SU-DHL-6 (cell line): ENCODE results near the gene FURIN.

Source experiments
- H2AFZ ChIP-seq: fragments of 200-600 bp; sonication (generic); 2 replicates; pipeline ENCODE4 v1.6.1; 2014; ENCODE audit warnings: low read depth, mild to moderate bottlenecking, moderate library complexity, mixed read lengths, antibody characterized with exemption, low read length; ENCODE audit not compliant: severe bottlenecking
- H3F3A ChIP-seq: fragments of 200-600 bp; shearing (Covaris generic); 2 replicates; pipeline ENCODE4 v1.6.0; 2016; ENCODE audit warnings: antibody characterized with exemption, mild to moderate bottlenecking; ENCODE audit not compliant: insufficient read depth
- H3K27ac ChIP-seq: fragments of 200-600 bp; sonication (generic); 2 replicates; pipeline ENCODE4 v1.5.1; 2016; ENCODE audit warnings: low read depth, mild to moderate bottlenecking, low read length, moderate library complexity, mixed read lengths
- H3K27me3 ChIP-seq: fragments of 200-600 bp; sonication (generic), shearing (Covaris generic); 2 replicates; pipeline ENCODE4 v1.6.0; 2014; ENCODE audit warnings: mild to moderate bottlenecking, low read length
- H3K36me3 ChIP-seq: fragments of 200-600 bp; sonication (generic); 2 replicates; pipeline ENCODE4 v1.6.1; 2014; ENCODE audit warnings: mild to moderate bottlenecking, low read length, mixed read lengths
- H3K4me2 ChIP-seq: fragments of 300-600, 200-600 bp; shearing (Covaris generic), sonication (generic); 2 replicates; pipeline ENCODE4 v1.6.0; 2014; ENCODE audit warnings: low read length, low read depth, mild to moderate bottlenecking; ENCODE audit not compliant: poor library complexity, severe bottlenecking
- H3K4me3 ChIP-seq: fragments of 200-600 bp; sonication (generic); 2 replicates; pipeline ENCODE4 v1.5.1; 2014; ENCODE audit warnings: antibody characterized with exemption, low read length, mild to moderate bottlenecking, mixed read lengths; ENCODE audit not compliant: insufficient read depth, poor library complexity, severe bottlenecking
- H3K79me2 ChIP-seq: fragments of 200-600 bp; sonication (generic); 2 replicates; pipeline ENCODE4 v1.6.1; 2014; ENCODE audit warnings: mild to moderate bottlenecking, low read length, moderate library complexity; ENCODE audit not compliant: insufficient read depth
- H3K9ac ChIP-seq: fragments of 200-600 bp; sonication (generic); 2 replicates; pipeline ENCODE4 v1.7.0; 2014; ENCODE audit warnings: mild to moderate bottlenecking, low read length
- H3K9me2 ChIP-seq: fragments of 200-600 bp; sonication (generic); replicated peaks from 2 replicates; pipeline ENCODE4 v1.6.1; 2014; ENCODE audit warnings: low read length; ENCODE audit not compliant: insufficient read depth
- H3K9me3 ChIP-seq: fragments of 200-600 bp; sonication (generic); 2 replicates; pipeline ENCODE4 v1.6.1; 2014; ENCODE audit warnings: low read length, mixed read lengths; ENCODE audit not compliant: insufficient read depth
- H4K20me1 ChIP-seq: fragments of 200-600 bp; sonication (generic); 2 replicates; pipeline ENCODE4 v1.6.1; 2014; ENCODE audit warnings: low read depth, mild to moderate bottlenecking, antibody characterized with exemption, low read length, moderate library complexity, mixed read lengths
- CTCF ChIP-seq: fragments of 200-600 bp; sonication (generic); IDR thresholded peaks from one replicate; pipeline ENCODE4 v1.5.1; 2017; ENCODE audit warnings: antibody characterized with exemption, mild to moderate bottlenecking, low read length, moderate library complexity; ENCODE audit not compliant: insufficient read depth, poor library complexity, severe bottlenecking
- EZH2phosphoT487 ChIP-seq: fragments of 200-600 bp; sonication (generic), shearing (Covaris generic); conservative IDR thresholded peaks from 2 replicates; pipeline ENCODE4 v1.6.1; 2018; ENCODE audit warnings: mild to moderate bottlenecking, antibody characterized with exemption, low read length, moderate library complexity, mixed read lengths

Gene FURIN

GRCh38 chr15:90826886-90827435 is 41.4 kb upstream of the FURIN start:
- Histone ChIP-seq H3K9me2 (no peaks in the 10 kb centered on the region), H3K4me3 (no peak overlapping the region), H3K36me3 (no peaks in the 10 kb centered on the region), H3K27ac (no peak overlapping the region), H2AFZ (no peak overlapping the region), H3K27me3 (no peaks in the 10 kb centered on the region), H3F3A (no peaks in the 10 kb centered on the region), H3K4me2 (no peak overlapping the region), H4K20me1 (no peaks in the 10 kb centered on the region), H3K9ac (no peak overlapping the region), H3K9me3 (no peaks in the 10 kb centered on the region), H3K79me2 (no peaks in the 10 kb centered on the region)
- TF ChIP-seq CTCF (no peak), EZH2phosphoT487 (no peak)

- no peaks in the 10 kb centered on the region for H3F3A ChIP-seq
- no peak overlapping the region for H3K27ac ChIP-seq
- no peaks in the 10 kb centered on the region for H3K27me3 ChIP-seq
- TF ChIP-seq EZH2phosphoT487, result no peak
- TF ChIP-seq CTCF, result no peak
- H3K36me3 ChIP-seq, result no peaks in the 10 kb centered on the region
- no peak overlapping the region for H3K4me3 ChIP-seq
- no peaks in the 10 kb centered on the region for H4K20me1 ChIP-seq
- no peaks in the 10 kb centered on the region for H3K79me2 ChIP-seq
- H2AFZ ChIP-seq, result no peak overlapping the region
- no peak overlapping the region for H3K4me2 ChIP-seq
- H3K9ac ChIP-seq, result no peak overlapping the region
- no peaks in the 10 kb centered on the region for H3K9me3 ChIP-seq
- no peaks in the 10 kb centered on the region for H3K9me2 ChIP-seq
Measured at GRCh38 chr15:90828111-90828510, 40.3 kb upstream of the FURIN start.

- TF ChIP-seq CTCF (no peak), EZH2phosphoT487 (no peak)
- Histone ChIP-seq H2AFZ (no peak overlapping the region), H3K4me2 (no peak overlapping the region)
Measured at GRCh38 chr15:90829126-90829525, 39.3 kb upstream of the FURIN start.

More at GRCh38 chr15:90829126-90829525, 39.3 kb upstream of the FURIN start:
- Histone ChIP-seq H3K79me2 (no peaks in the 10 kb centered on the region), H3K36me3 (no peaks in the 10 kb centered on the region), H3K9me2 (no peaks in the 10 kb centered on the region), H3K9me3 (no peaks in the 10 kb centered on the region), H4K20me1 (no peaks in the 10 kb centered on the region), H3F3A (no peaks in the 10 kb centered on the region), H3K9ac (no peak overlapping the region), H3K27me3 (no peaks in the 10 kb centered on the region), H3K27ac (no peak overlapping the region), H3K4me3 (no peak overlapping the region)
